ENCODE results near the gene CERK.
"Not testable (repeated sequence)": the region's sequence is repeated elsewhere in the genome, so short reads cannot be mapped to it uniquely, and the experiment has no call there.

Gene CERK

DNA sequence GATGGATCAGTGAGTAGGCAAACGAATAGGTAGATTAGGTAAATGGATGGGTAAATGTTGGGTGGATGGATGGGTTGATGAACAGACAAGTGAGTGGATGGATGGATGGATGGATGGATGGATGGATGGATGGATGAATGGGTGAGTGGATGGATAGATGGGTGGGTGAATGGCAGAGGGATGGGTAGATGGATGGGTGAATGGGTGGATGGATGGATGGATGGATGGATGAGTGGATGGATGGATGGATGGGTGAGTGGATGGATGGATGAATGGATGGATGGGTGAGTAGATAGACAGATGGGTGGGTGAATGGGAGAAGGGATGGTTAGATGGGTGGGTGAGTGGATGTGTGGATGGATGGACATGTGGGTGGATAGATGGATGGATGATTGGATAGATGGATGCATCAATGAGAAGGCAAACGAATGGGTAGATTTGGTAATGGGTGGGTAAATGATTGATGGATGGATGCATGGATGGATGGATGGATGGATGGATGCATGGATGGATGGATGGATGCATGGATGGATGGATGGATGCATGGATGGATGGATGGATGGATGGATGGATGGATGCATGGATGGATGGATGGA is 89.7 kb downstream of the CERK start:
- DNase-seq (ENCODE audit: low read depth, low spot score): not testable (repeated sequence)

DNA sequence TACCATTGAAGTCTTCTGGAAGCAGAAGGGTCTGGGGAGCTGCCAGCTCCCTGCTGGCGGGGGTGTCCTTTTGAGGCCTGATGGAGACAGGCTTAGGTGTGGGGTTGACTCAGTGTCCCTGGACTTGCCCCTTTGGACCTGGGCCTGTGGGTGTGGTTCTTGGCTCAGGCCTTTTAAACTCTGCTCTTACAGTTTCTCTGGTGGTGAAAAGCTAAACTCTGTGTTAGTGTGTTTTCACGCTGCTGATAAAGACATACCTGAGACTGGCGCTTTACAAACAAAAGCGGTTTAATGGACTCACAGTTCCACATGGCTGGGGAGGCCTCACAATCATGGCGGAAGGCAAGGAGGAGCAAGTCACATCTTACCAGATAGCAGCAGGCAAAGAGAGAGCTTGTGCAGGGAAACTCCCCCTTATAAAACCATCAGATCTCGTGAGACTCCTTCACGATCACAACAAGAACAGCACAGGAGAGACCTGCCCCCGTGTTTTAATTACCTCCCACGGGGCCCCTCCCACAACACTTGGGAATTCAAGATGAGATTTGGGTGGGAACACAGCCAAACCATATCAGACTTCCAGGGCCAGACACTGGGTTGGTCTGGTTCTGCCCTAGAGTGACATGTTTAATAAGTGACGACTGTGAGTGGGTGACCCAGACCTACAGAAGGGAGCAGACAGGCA is 91.4 kb downstream of the CERK start:
- DNase-seq (ENCODE audit: low read depth, low spot score): no peak

DNA sequence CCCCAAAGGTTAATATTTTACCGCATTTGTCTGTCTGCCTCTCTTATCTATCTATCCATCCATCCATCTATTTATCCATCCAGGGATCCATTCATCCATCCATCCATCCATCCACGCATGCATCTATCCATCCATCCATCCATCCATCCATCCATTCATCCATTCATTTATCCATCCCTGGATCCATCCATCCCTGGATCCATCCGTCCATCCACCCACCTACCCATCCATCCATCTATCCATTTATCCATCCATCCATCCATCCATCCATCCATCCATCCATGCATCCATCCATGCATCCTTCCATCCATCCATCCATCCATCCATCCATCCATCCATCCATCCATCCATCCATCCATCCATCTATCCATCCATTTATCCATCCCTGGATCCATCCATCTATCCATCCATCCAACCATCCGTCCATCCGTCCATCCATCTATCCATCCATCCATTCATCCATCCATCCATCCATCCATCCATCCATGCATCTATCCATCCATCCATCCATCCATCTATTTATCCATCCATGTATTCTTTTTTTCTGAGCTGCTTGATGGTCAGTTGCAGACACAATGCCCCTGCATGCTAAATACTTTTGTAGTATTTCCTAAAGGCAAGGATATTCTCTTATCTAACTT is 95.1 kb downstream of the CERK start:
- DNase-seq (ENCODE audit: low read depth, low spot score): not testable (repeated sequence)

DNA sequence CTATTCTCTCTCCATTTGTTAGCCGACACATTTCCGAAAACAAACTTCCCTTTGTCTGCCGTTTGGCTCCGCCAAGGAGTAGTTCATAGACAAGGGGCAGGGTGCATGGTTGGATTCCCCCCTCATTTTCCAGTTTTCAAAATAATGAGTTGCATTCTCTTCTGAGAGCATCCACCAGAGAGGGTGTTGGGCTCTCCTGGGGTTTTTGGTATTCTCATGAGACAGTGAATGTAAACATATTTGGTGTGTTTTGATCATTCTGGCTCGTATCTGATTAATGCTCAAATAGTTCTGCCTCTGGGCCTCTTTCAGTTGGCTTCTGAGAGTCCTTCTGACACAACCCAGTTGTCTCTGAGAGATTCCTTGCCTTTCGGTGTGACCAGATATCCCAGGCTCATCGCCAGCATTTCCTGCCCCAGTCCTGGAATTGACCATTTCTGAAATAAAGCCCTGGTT is 96.2 kb downstream of the CERK start:
- no peak for DNase-seq (ENCODE audit: low read depth, low spot score)

DNA sequence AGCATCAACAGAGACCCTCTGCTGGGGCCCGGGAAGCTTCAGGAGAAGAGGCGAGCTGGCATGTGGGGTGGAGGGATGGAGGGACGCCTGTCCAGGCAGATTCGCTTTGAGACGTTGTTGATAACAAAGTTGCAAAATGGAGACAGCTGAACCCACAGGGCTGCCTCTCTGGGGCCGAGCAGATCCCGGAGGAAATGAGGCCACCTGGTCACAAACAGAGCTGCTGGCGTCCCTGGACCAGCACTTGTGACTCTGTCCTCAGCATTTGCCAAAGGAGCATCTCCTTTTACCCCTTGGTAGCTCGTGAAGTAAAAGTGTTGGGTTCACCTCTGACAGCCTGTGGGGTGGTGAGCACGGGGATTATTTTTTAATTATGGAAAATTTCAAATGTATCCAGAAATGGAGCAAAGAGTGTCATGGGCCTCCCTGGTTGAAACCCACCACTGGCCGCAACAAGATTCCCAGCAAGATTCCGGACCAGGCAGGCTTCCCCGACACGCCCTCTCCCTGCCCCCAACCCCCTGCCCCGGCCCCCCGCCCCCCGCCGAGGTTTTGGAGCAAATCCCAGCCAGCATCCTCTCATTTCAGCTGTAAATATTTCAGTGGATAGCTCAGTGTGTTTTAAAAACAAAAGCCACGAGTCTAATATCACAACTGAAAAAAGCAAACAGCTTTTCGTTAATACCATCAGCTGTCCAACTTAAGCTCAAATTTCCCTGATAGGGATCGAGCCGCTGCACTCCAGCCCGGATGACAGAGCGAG is 97.6 kb downstream of the CERK start:
- DNase-seq (ENCODE audit: low read depth, low spot score): no peak

DNA sequence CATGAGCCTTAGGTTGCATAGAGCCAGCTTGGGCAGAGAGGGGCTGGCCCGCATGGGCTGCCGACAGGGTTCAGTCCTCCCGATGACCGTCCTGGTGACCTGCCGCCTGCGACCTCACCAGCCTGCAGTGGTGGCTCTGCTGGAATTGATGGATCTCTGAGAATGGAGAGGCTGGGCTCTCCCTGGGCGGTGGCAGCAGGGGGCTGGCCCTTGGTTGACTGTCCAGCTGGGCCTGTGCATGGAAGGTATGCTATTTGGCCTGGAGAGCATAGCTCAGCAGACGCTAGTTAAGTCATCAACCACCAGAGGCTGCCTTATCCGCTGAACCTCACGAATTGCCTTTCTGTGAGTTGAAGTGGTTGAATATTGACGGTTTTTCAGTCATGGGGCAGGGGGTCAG is 98.2 kb downstream of the CERK start:
- no peak for DNase-seq (ENCODE audit: low read depth, low spot score)

DNA sequence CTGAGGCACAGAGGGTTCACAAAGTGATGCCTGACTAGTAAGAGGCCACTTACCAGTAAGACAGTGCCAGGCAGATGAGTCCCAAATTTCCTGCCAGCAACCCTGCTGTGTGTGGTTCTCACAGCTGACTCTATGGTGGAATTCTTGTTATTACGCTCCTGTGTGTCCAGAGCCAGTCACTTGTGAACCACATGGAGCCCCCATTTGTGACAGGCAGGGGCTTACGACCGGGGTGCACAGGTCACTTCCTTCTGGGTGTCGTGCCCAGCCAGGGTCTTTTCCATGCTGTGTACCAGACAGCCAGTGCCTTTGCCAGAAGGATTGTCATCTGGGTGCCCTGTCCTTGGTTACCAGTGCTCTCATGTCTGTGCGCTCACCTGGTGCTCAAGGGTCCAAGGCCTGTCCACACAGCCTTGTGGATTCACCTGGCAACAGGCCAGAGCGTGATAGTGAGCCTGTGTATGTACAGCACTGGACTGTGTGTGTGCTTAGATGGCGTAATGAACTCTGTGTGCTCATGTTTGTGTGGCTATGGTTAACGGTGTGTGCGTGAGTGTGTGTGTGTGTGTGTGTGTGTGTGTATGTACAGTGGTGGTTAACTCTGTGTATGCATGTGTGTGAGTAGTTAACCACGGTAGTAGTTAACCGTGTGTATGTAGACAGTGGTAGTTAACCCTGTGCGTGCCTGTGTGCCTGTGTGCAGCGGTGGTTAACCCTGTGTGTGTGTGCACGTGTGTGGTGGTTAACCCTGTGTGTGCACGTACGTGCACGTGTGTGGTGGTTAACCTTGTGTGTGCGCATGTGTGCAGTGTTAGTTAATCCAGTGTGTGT is 99.2 kb downstream of the CERK start:
- DNase-seq (ENCODE audit: low read depth, low spot score): no peak

DNA sequence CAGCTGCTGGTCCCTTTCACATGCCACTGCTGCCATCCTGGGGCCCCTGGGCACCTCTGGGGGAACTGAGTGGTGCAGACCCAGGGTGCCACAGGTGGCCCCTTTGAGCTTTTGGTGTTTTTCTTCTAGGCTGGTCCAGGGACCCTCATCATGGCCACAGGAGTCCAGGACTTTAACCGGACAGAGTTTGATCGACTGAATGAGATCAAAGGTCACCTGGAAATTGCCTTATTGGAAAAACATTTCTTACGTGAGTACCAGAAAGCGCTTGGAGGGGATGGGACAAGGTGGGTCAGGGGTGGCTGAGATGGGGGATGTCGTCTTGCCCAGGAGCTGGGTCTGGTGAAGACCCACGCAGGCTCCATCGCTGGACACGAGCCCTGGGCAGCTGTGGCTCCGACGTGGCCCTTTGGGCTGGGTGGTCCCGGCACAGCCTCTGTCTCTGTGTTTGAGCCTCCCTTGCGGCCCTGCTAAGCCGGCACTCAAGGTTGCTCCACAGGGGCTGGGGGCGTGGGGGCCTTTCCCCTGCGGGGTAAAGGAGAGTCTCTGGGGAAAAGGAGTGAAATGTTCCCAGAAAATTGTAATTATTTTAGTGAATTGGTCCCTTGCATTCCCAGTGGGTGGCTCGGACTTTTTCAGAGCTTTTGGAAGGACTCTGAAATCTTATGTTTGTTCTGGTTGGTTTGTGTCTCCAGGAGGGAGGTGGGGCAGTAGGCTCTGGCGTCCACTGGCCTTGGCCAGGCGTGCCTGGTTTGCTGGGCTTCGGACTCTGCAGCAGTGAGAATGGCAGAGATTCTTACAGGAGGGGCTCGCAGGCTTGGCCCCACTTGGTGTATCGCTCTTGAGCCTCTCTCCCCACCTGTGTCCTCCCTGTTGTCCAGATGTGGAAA is 100.1 kb downstream of the CERK start:
- no peak for DNase-seq (ENCODE audit: low read depth, low spot score)

DNA sequence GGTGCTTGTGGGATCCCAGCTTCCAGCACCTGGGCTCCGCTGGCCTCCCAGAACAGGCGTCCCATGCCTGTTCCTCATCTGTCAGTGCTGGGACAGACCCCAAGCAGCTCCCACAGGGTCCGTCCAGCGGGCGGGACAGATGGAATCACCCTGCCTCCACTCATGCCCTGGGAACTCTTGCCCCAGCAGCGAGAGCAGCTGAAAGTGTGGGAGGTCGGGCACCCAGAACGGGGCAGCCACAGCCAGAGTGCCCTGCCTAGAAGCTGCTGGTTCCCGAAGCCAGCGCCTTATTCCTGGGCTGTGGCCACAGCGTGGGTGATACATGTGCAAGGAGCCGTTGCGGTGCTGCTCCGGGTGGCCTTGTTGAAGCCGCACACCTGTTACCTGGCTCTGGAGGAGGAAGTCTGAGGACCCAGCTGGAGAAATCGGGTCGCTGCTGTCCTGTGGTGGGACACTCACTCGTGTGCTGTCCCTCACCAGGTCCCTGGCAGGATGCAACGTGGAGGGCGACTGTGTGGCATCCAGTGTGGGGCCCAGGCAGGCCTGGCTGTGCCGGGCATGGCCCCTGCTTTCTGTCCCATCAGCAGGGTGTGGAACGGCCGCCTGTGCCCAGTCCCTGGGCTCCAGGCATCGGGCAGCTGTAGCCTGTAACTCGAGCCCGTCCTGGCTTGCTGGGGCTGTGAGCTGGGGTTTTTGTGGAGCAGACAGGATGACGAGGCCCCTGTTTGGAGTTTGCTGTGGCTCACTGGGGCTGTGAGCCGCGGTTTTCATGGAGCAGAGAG is 101.6 kb downstream of the CERK start:
- no peak for DNase-seq (ENCODE audit: low read depth, low spot score)

DNA sequence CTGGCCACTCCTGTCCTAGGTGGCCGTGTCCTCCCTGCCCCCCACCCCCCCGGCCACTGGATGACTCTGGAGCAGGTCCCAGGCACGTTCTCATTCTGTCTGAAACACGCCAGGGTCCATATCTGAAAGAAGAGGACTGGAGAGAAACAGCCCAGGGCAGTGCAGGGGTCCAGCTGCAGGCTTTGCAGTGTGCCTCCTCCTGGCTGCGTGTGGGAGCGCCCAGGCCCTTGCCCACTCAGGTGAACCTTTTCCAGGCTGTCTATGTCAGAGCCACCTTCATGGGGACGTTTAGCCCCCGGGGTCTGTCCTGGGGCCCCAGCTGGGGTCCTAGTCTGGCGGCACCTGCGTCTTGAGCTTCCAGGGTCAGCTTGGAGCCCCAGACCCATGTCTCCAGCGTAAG is 102.3 kb downstream of the CERK start:
- no peak for DNase-seq (ENCODE audit: low read depth, low spot score)

DNA sequence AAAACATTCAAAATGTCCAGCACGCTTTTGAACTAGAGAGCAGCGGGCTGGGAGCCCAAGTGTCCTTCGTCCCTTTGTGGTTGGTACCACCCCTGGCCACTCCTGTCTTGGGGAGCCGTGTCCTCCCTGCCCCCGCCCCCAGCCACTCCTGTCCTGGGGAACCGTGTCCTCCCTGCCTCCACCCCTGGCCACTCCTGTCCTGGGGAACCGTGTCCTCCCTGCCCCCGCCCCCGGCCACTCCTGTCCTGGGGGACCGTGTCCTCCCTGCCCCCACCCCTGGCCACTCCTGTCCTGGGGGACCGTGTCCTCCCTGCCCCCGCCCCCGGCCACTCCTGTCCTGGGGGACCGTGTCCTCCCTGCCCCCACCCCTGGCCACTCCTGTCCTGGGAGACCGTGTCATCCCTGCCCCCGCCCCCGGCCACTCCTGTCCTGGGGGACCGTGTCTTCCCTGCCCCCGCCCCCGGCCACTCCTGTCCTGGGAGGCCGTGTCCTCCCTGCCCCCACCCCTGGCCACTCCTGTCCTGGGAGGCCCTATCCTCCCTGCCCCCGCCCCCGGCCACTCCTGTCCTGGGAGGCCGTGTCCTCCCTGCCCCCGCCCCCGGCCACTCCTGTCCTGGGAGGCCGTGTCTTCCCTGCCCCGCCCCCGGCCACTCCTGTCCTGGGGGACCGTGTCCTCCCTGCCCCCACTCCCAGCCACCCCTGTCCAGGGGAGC is 102.9 kb downstream of the CERK start:
- DNase-seq (ENCODE audit: low read depth, low spot score): not testable (repeated sequence)
